ENCODE measurements around the gene MRTFB. TPM values are rescaled to one million over a fixed set of nuclear protein-coding genes. Genes with fewer than 3 reads are reported as not detected.
A peak's percentile ranks its signal among the peaks of the same experiment; 100 is the strongest.

MRTFB gene
- total and polyA plus RNA-seq, 11 donors: 8.0 to 38.3 (median 25.3) TPM

- Histone ChIP-seq H3K4me3 (no peak overlapping the region), H3K4me1 (peaks cover 0 to 5% (median 0%) of the 10 kb centered on the region in 12 donors), H3K27me3 (no peaks in the 10 kb centered on the region), H3K9me3 (no peaks in the 10 kb centered on the region), H3K36me3 (no peaks in the 10 kb centered on the region), H3K27ac (no peak overlapping the region)
- intact Hi-C loops (cut with DNase I): no loop called here
- WGBS, 4 donors: 50 to 60% (median 55%) methylated on average over 10 of the region's 10 CpGs
- TF ChIP-seq POLR2A (IDR thresholded peaks at IDR 0.05) (no peak), CTCF (IDR thresholded peaks at IDR 0.05) (no peak)
- DNase-seq (no peak), ATAC-seq (no peak)
Observed at GRCh38 chr16:14050291-14051027, 20.7 kb upstream of the MRTFB start.

- intact Hi-C loops (cut with DNase I): no loop called here
Observed at GRCh38 chr16:14051103-14051729, 19.9 kb upstream of the MRTFB start.

GRCh38 chr16:14056970-14057369, 14.1 kb upstream of the MRTFB start:
- no peak for DNase-seq
- H3K4me1 ChIP-seq: peaks cover 0 to 3% (median 0%) of the 10 kb centered on the region in 12 donors
- H3K27ac ChIP-seq: peak overlapping the region in 10 of 12 donors; percentile 21 to 64 (median 47)
- no peak overlapping the region for H3K4me3 ChIP-seq
- 41 to 65% (median 52%) methylated on average over 5 of the region's 5 CpGs for WGBS, 4 donors
- ATAC-seq: peak in 1 of 4 donors; percentile 48
- H3K9me3 ChIP-seq: peaks cover 0 to 9% (median 3%) of the 10 kb centered on the region in 12 donors
- no peaks in the 10 kb centered on the region for H3K36me3 ChIP-seq
- H3K27me3 ChIP-seq: no peaks in the 10 kb centered on the region
- intact Hi-C loops (cut with DNase I): no loop called here
- TF ChIP-seq POLR2A (IDR thresholded peaks at IDR 0.05) (no peak), CTCF (IDR thresholded peaks at IDR 0.05) (no peak)

More at GRCh38 chr16:14051103-14051729, 19.9 kb upstream of the MRTFB start:
- peaks cover 0 to 5% (median 0%) of the 10 kb centered on the region in 12 donors for H3K4me1 ChIP-seq
- DNase-seq (no peak), ATAC-seq (no peak)
- WGBS, 4 donors: 94 to 99% (median 95%) methylated on average over 5 of the region's 5 CpGs
- no peak overlapping the region for H3K27ac ChIP-seq
- no peaks in the 10 kb centered on the region for H3K36me3 ChIP-seq
- H3K4me3 ChIP-seq: no peak overlapping the region
- no peak for TF ChIP-seq POLR2A (IDR thresholded peaks at IDR 0.05)
- no peak for TF ChIP-seq CTCF (IDR thresholded peaks at IDR 0.05)
- no peaks in the 10 kb centered on the region for H3K27me3 ChIP-seq
- H3K9me3 ChIP-seq: peaks cover 0 to 4% (median under 1%) of the 10 kb centered on the region in 12 donors

GRCh38 chr16:14057878-14058382, 13.2 kb upstream of the MRTFB start:
- ATAC-seq (peak; percentile 45 to 75 (median 71)), DNase-seq (peak in 4 of 5 donors; percentile 23 to 39 (median 34))
- 57 to 67% (median 61%) methylated on average over 10 of the region's 10 CpGs for WGBS, 4 donors
- H3K4me3 ChIP-seq: peak overlapping the region in 1 of 12 donors; percentile 13
- peaks cover 0 to 9% (median 3%) of the 10 kb centered on the region in 12 donors for H3K9me3 ChIP-seq
- H3K36me3 ChIP-seq: no peaks in the 10 kb centered on the region
- intact Hi-C loops (cut with DNase I): no loop called here
- no peaks in the 10 kb centered on the region for H3K27me3 ChIP-seq
- TF ChIP-seq CTCF (IDR thresholded peaks at IDR 0.05): no peak
- TF ChIP-seq POLR2A (IDR thresholded peaks at IDR 0.05): no peak
- peak overlapping the region in 10 of 12 donors; percentile 21 to 64 (median 47) for H3K27ac ChIP-seq
- peaks cover 0 to 3% (median 0%) of the 10 kb centered on the region in 12 donors for H3K4me1 ChIP-seq
